ENCODE data around the gene OR3A2. TPM values are rescaled to one million over a fixed set of nuclear protein-coding genes. Genes with fewer than 3 reads are reported as not detected.

OR3A2 gene
- total and polyA plus RNA-seq, 2 of the 13 experiments (the other 11 are each of a cell fraction or from before 2014, with no cell fraction given), result not detected

GRCh38 chr17:3433741-3434140 is 47.6 kb upstream of the OR3A2 start, which contains the start of gene OR1E2:
Gene OR1E2 (minus strand): TSS chr17:3433841. CDS start chr17:3433841, 0 bp downstream.
- no peaks in the 10 kb centered on the region for H3K27me3 ChIP-seq (ENCODE audit: control insufficient read depth in 1 of 2, insufficient read depth in 2 of 2, low read length in 2 of 2)
- intact Hi-C loops (cut with micrococcal nuclease; ENCODE audit: unreplicated experiment) (no loop called here), in situ Hi-C loops (cut with HindIII; ENCODE audit: extremely low pct_ligation_motif_present, low pct_unique_long_range_greater_than_20kb) (no loop called here)
- no peaks in the 10 kb centered on the region for H3K36me3 ChIP-seq (replicated peaks in 1 of 2; ENCODE audit: control insufficient read depth in 1 of 2, insufficient read depth in 2 of 2, low read length in 2 of 2)
- H3K4me1 ChIP-seq (ENCODE audit: insufficient read depth, low read length), result no peaks in the 10 kb centered on the region
- DNase-seq (ENCODE audit: low spot score) (no peak), ATAC-seq (no peak), FAIRE-seq (no peak)
- ChIA-PET POLR2A (no interaction called here), CTCF (ENCODE audit: low intra/inter-chr PET ratio, low total read pairs) (no interaction called here)
- H3K4me2 ChIP-seq (ENCODE audit: low read depth, low read length), result no peak within 1 kb of the TSS
- no peak within 1 kb of the TSS for H3K4me3 ChIP-seq (replicated peaks in 1 of 3; ENCODE audit: insufficient read depth in 1 of 3, low read depth in 2 of 3, low read length in 3 of 3)
- no TSS peak for BruUV-seq (replicated peaks)
- no peak within 1 kb of the TSS for H3K27ac ChIP-seq (ENCODE audit: extremely low read length, insufficient read depth, low read length)
- no peaks in the 10 kb centered on the region for H3K79me2 ChIP-seq (ENCODE audit: insufficient read depth, low read length)
- H2AFZ ChIP-seq (ENCODE audit: low read length), result no peak within 1 kb of the TSS
- no peaks in the 10 kb centered on the region for H3K9me3 ChIP-seq (ENCODE audit: low read length)
- H4K20me1 ChIP-seq (ENCODE audit: insufficient read depth, low read length), result no peaks in the 10 kb centered on the region
- no peak within 1 kb of the TSS for H3K9ac ChIP-seq (ENCODE audit: insufficient read depth, low read depth, low read length)
- WGBS (ENCODE audit: low lambda C conversion rate), result 3% methylated on average over 3 of the region's 3 CpGs
- TF ChIP-seq SMYD3 (CRISPR knock-in tag; IDR thresholded peaks at IDR 0.05), result no peak
- TF ChIP-seq, protein P1, sequence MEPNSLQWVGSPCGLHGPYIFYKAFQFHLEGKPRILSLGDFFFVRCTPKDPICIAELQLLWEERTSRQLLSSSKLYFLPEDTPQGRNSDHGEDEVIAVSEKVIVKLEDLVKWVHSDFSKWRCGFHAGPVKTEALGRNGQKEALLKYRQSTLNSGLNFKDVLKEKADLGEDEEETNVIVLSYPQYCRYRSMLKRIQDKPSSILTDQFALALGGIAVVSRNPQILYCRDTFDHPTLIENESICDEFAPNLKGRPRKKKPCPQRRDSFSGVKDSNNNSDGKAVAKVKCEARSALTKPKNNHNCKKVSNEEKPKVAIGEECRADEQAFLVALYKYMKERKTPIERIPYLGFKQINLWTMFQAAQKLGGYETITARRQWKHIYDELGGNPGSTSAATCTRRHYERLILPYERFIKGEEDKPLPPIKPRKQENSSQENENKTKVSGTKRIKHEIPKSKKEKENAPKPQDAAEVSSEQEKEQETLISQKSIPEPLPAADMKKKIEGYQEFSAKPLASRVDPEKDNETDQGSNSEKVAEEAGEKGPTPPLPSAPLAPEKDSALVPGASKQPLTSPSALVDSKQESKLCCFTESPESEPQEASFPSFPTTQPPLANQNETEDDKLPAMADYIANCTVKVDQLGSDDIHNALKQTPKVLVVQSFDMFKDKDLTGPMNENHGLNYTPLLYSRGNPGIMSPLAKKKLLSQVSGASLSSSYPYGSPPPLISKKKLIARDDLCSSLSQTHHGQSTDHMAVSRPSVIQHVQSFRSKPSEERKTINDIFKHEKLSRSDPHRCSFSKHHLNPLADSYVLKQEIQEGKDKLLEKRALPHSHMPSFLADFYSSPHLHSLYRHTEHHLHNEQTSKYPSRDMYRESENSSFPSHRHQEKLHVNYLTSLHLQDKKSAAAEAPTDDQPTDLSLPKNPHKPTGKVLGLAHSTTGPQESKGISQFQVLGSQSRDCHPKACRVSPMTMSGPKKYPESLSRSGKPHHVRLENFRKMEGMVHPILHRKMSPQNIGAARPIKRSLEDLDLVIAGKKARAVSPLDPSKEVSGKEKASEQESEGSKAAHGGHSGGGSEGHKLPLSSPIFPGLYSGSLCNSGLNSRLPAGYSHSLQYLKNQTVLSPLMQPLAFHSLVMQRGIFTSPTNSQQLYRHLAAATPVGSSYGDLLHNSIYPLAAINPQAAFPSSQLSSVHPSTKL (CRISPR knock-in tag; IDR thresholded peaks at IDR 0.05), result no peak
- TF ChIP-seq, protein P2, sequence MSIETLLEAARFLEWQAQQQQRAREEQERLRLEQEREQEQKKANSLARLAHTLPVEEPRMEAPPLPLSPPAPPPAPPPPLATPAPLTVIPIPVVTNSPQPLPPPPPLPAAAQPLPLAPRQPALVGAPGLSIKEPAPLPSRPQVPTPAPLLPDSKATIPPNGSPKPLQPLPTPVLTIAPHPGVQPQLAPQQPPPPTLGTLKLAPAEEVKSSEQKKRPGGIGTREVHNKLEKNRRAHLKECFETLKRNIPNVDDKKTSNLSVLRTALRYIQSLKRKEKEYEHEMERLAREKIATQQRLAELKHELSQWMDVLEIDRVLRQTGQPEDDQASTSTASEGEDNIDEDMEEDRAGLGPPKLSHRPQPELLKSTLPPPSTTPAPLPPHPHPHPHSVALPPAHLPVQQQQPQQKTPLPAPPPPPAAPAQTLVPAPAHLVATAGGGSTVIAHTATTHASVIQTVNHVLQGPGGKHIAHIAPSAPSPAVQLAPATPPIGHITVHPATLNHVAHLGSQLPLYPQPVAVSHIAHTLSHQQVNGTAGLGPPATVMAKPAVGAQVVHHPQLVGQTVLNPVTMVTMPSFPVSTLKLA (IDR thresholded peaks at IDR 0.05), result no peak
- no peak for TF ChIP-seq ZNF362 (CRISPR knock-in tag; IDR thresholded peaks at IDR 0.05; ENCODE audit: borderline replicate concordance)
- no peak for TF ChIP-seq ZNF205 (CRISPR knock-in tag; IDR thresholded peaks at IDR 0.05)
- TF ChIP-seq ZNF724P (CRISPR knock-in tag; IDR thresholded peaks at IDR 0.05; ENCODE audit: borderline replicate concordance), result no peak
- TF ChIP-seq ZNF317 (CRISPR knock-in tag; IDR thresholded peaks at IDR 0.05), result no peak
- TF ChIP-seq, protein P3, sequence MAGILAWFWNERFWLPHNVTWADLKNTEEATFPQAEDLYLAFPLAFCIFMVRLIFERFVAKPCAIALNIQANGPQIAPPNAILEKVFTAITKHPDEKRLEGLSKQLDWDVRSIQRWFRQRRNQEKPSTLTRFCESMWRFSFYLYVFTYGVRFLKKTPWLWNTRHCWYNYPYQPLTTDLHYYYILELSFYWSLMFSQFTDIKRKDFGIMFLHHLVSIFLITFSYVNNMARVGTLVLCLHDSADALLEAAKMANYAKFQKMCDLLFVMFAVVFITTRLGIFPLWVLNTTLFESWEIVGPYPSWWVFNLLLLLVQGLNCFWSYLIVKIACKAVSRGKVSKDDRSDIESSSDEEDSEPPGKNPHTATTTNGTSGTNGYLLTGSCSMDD (CRISPR knock-in tag; IDR thresholded peaks at IDR 0.05), result no peak
- TF ChIP-seq POLR2AphosphoS5 (IDR thresholded peaks at IDR 0.05; ENCODE audit: low read depth, low read length), result no peak
- no peak for TF ChIP-seq ZNF557 (CRISPR knock-in tag; IDR thresholded peaks at IDR 0.05)
- TF ChIP-seq, protein P4, sequence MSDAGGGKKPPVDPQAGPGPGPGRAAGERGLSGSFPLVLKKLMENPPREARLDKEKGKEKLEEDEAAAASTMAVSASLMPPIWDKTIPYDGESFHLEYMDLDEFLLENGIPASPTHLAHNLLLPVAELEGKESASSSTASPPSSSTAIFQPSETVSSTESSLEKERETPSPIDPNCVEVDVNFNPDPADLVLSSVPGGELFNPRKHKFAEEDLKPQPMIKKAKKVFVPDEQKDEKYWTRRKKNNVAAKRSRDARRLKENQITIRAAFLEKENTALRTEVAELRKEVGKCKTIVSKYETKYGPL (CRISPR knock-in tag; IDR thresholded peaks at IDR 0.05), result no peak
- TF ChIP-seq ZNF446 (CRISPR knock-in tag; IDR thresholded peaks at IDR 0.05), result no peak
- TF ChIP-seq ZBTB46 (CRISPR knock-in tag; IDR thresholded peaks at IDR 0.05; ENCODE audit: borderline replicate concordance), result no peak
- no peak for TF ChIP-seq MIER2 (CRISPR knock-in tag; IDR thresholded peaks at IDR 0.05)
